HG02798 (cell line): ENCODE data around the gene SLC4A3.
"Not testable (repeated sequence)": the region's sequence is repeated elsewhere in the genome, so short reads cannot be mapped to it uniquely, and the experiment has no call there.

Experiments
- ATAC-seq: cut with Tn5 transposase; IDR thresholded peaks from one replicate; pipeline ENCODE4 v1.9.1; 2021; ENCODE audit warnings: mild to moderate bottlenecking; ENCODE audit not compliant: unreplicated experiment, poor library complexity

The SLC4A3 gene

DNA sequence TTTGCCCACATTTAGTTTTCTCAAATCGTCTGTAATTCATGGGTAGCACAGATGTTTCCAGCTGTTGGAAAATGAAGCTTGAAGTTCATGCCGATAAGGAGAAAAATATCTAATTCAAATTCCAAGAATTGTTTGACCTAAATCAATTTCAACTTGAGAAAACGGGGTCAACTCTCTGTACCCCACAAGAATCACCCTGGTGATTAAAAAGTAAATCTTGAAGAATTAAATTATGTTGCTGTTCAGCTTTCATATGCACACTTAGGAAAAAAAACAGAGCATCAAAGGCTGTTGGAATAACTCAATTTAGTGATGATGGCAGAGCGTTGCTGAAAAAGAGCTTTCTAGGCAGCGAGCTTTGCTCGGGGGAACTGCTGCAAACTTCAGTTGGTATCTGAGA, 43.0 kb downstream of the SLC4A3 start:
- ATAC-seq: no peak

DNA sequence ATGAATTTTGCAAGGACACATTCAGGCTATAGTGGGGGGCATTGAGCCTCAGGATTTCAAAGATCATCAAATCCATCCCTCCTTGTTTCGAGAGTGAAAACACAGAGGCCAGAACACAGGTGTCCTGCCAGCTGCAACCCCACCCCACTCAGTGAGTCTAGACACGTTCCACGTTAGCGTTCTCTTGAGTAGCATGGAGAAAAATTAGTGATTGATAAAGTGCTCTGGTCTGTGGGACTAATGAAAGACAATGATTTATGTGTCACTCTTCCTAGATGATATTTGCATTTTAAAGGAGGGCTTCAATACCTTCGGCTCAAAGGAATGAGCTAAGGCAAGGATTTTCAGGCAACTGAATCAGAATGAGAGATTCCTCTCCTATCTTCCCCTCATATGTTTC, 43.8 kb downstream of the SLC4A3 start:
- ATAC-seq: no peak

DNA sequence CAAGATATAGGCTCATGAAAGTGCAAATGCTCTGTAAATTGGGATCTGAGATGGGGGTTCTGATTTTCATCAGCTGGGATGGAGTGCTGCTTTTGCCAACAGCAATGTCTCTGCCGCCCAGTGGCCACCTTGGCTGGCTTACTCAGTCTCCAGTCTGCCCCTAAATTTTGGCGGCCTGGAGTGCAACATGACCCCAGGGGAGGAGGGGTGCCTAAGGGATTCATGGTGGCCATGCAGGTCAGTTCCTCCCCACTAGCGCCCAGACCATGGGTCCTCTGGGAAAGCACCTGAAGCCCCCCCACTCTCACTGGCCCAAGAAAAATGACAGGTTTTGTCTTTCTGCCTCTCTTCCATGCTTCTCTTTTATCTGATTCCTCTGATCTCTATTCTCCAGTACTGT, 45.0 kb downstream of the SLC4A3 start:
- no peak for ATAC-seq

DNA sequence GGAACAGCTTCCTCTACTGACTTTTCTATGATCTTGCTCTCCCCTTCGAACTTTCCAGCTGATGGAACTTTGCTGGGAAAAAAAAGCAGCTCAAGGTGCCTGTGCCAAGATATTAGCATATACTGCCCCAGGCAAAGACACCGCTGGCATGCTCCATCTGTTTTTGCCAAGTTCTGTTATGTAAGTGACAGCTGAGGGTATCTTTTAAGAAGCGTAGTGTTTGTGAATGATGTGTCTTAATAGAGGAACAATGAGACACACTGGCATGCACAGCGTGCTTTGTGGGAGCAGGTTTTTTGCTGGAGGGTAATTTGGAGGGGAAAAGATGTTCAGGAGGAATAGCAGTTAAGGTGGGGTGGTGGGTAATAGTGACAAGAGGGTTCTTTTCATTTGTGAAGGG, 47.8 kb downstream of the SLC4A3 start:
- ATAC-seq: no peak

DNA sequence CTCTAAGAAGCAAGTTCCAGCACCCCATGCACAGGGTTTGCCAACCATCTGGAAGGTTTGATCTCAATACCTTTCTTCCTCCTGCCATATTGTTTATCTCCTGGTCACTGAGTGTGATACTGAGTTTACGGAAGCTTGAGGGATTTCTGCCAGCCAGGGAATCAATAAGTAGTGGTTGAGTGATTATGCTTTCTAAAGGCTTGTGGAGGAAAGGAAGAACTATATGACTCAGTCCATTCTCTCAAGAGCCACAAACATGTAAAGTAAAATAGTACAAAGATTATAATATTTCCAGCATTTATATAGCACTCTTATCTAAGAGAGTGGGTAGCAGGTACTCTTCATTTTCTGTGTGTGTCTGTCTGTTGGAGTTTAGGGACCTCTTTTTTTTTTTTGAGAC, 49.2 kb downstream of the SLC4A3 start:
- ATAC-seq: no peak

DNA sequence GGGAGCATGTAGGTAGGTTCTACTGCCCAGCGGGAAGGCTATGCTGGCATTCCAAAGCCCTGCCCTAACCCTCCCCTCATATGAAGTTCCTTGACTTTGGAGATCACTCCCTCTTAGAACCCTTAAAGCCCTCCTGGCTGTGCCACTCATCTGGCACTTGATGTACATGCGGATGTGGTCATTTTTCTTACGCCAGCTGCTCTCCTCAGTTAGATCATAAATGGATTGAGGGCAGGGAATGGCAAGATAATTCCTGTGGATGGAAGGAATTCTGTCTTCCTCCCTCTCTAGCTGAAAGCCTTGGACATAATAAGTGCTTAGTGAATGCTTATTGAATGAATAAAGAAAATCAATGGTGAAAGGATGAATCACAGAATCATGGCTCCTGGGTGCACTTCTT, 51.6 kb downstream of the SLC4A3 start:
- no peak for ATAC-seq

DNA sequence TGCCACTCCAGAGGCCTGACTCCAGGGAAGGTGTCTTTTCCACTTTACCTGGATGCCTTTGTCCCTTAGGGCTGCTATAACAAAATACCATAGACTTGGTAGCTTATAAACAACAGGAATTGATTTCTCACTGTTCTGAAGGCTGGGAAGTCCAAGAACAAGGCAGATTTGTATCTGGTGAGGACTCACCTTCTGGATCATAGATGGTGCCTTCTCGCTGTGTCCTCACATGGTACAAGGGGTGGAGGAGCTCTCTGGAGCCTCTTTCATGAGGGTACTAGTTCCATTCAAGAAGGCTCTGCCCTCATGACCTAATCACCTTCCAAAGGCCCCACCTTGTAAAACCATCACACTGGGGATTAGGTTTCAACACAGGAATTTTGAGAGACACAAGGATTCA, 52.1 kb downstream of the SLC4A3 start:
- ATAC-seq: no peak

DNA sequence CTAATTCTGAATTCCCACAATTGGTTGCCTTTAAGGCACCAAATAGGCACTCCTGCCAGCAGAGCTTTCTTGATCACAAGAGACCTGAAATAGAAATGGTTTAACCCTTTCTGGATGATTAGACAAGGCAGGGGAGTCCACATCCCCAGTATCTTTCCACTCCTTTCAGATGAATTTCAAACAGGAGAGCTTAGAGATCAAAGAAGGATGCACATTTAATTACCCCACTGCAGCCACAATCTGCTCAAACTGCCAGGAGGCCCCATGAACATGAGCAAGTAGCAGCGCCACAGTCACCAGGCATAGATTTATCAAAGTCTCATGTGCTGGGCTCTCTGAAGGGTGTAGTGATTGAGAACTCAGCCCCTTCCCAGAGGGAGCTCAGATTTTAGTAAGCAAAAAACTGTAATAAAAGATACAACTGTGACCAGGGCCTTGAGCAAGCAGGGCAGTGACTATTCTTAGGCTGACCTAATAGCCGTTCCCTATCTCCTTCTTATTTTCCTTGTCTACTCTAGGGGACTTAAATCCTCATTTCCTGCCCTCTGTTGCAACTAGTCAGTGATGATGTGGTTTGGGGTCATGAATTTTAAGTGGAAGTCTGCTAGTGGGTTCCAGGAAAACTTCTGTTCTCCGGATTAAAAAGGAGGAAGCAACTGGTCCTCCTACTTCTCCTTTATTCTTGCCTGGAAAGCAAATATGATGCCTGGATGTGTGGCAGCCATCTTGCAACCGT, 53.7 kb downstream of the SLC4A3 start:
- no peak for ATAC-seq

DNA sequence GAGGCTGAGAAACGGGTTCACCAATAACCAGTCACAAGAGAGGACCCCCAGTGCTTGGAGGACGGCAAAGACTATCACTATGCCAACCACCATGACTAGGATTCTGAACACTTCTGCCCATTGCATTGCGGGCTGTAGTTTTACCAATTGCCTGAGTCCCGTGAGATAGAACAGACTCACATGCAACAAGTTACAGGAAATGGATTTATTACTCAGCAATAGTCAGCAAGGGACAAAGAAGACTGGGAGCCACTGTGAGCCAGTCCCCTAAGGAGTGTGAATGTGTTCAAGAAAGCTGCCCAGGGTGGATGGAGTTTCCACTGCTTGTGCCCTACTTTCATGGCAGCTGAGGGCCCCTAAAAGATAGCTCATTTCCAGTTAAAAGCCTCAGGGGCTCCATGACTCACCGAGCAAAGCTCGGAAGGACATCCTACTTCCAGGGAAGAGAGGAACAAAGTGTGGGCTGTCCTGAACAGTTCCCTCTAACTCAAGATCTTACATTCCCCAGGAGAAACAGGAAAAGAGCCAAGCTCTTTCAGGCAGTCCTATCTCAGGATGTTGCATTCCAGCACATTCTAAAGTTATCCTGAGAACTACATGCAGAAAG, 54.4 kb downstream of the SLC4A3 start:
- ATAC-seq: no peak

DNA sequence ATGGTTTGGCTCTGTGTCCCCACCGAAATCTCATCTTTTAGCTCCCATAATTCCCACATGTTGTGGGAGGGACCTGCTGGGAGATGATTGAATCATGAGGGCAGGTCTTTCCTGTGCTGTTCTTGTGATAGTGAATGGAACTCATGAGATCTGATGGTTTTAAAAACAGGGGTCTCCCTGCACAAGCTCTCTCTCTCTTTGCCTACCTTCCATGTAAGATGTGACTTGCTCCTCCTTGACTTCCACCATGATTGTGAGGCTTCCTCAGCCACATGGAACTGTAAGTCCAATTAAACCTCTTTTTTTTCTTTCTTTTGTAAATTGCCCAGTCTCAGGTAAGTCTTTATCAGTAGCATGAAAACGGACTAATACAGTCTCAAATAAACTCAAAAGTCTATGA, 56.0 kb downstream of the SLC4A3 start:
- ATAC-seq: not testable (repeated sequence)

DNA sequence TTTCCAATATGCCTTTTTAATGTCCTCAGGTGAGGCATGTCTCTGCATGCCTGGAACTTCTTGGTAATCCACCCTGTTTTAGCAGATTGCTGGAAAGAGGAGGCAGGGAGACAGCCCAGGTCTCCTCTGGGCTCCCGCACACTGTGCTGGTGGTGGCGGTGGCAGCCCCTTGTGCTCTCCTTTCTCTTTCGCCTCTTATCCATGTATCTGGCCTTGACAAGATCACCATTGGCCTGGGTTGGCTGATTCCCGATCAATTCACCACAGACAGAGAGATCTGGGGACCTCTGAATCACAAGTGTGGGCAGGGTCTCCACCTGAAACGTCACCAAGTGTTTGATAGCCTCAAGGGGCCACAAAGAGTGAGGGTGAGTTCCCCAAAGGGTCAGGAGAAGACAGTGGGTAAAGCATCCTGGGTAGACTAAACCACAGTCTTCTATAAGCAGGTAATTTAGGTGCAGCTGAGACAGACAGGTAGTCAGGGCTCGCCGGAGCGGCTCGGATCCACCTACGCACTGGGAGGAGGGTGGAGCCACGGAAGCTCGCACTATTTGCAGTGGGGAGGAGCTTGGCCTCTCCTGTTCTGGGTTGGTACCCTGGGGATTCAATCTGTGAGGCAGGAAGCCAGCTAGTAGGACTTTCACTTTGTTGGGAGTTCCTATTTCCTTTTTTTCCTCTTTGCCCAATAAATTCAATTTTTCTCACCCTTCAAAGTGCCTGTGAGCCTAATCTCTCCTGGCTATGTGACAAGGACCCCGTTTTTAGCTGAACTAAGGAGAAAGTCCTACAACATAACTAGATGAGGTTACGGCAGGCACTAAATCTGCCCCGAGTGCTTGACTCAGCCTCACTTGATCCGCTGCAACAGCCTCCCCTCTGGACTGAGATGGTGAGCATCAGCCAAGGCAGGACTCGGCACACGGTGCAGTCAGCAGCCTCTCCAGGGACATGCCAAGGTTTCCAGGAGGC, 57.6 kb downstream of the SLC4A3 start:
- ATAC-seq: peak; percentile 93

DNA sequence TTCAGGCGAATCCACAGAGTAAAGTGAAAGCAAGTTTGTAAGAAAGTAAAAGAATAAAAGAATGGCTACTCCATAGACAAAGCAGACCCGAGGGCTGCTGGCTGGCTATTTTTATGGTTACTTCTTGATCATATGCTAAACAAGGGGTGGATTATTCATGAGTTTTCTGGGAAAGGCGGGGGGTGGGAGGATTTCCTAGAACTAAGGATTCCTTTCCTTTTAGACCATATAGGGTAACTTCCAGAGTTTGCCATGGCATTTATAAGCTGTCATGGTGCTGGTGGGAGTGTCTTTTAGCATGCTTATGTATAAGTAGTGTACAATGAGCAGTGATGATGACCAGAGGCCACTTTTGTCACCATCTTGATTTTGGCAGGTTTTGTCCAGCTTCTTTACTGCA, 59.8 kb downstream of the SLC4A3 start:
- ATAC-seq: no peak

DNA sequence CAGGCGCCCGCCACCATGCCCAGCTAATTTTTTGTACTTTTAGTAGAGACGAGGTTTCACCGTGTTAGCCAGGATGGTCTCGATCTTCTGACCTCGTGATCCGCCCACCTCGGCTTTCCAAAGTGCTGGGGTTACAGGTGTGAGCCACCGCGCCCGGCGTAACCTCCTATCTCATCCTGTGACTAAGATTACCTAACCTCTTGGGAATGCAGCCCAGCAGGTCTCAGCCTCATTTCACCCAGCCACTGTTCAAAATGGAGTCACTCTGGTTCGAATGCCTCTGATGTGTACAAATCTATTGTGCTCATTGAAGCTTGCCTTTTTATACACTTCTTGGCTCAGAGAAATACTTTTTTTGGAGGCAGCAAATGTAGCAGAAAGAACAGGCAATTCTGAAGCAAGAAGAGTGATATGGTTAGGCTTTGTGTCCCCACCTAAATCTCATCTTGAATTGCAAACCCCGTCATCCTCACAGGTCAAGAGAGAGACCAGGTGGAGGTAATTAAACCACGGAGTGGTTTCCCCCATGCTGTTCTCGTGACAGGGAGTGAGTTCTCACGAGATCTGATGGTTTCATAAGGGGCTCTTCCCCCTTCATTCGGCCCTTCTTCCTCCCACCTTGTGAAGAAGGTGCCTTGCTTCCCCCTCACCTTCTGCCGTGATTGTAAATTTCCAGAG, 60.6 kb downstream of the SLC4A3 start:
- no peak for ATAC-seq

DNA sequence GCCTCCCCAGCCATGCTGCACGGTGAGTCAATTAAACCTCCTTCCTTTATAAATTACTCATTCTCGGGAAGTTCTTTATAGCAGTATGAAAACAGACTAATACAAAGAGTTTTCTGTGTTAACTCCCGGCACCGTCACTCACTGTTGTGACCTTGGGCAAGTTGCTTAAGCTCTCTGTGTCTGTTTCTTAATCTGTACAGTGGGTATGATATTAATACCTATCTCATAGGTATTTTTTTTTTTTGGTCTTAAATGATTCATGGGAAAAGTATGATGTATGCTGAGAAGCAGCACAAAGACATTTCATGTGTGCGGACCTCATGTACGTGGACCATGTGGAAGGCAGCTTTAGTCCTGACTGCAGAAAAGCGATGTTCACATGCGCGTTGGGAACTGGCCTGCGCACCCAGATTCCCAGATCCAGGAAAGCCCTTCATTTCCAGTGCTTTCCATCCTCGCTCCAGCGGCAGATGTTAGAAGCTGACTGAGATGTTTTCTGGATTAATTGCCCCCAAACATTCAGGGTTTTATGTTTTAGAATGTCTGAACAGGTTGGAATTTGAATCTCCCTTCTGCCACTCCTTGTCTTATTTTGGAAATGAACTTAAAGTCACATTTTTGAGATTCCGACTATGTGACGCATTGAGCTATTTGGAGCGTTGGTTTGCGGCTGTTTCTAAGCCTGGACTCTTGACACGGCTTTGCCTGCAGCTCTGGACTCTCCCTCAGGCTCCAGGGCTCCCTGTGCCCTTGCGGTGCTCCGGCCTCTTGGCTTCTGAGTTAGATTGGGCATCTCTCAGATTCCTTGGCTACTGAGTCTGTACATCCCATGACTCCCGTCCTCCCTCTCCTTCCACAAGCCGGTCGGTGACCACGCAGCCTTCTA, 61.4 kb downstream of the SLC4A3 start:
- ATAC-seq: no peak

DNA sequence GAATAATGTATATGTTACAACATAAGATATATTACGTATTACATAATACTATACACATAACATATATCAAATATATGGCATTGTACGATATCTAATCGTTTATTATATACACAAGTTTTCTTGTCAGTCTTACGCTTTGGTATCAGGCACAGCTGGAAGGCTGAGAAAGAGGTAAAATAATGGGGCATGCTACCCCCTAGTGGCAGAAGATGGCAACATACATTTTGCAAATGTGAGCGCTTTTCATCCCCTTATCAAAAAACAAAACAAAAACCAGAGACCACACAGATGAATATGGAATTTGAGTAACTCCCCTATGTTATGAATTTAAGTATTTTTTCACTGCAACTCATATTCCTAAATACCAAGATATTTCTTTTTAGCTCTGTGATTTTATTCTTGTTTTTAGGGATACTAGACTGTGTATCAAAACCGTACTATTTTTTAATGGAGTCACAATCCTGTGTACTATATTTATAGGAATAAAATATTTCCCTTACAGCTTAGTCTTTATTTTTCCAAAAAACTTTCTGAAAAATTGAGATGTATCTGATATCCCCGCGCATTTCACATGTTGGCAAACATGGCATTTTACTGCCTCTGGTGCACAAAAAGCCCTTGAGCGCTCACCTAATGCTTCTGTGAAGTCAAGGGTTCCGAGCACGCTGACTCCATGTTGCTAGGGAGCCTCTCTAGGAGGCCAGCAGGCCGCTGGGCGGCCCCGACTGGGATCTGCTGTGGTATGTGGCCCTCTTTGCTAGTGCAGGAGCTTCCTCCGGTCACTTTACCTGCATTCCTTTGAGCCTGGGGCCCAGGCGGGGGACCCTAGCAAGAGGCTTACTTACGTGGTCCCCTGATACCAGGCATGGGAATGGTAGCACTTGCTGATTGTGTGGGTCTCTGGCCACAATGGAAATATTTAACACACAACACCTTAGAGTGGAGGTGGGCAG, 62.5 kb downstream of the SLC4A3 start:
- ATAC-seq: peak; percentile 63

DNA sequence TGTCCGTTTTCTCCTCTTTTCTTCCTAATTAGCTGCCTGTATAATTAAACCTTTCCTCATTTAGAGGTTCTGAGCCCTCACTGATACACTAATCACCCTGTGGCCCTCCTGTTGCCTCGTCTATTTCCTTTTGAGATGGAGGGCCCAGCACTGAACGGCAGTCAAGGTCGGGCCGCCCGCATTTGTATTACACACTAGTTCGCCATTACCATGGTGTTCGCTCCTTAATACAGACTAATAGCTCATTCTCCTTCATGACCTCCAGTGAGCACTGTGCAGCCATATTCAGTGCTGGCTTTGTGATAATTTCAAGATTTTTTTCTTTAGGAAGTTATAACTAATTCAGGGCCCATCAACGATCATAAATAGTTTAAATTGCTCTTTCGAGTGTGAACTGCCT, 64.1 kb downstream of the SLC4A3 start:
- no peak for ATAC-seq
